Tibial artery (tissue), 4 donors: ENCODE data around the gene NOD1.

Experiments used
- DNase-seq, 2 donors: peaks; one replicate each; pipeline ENCODE4 v3.0.0-alpha.2; 2019
- H3K27ac ChIP-seq, 2 donors: fragments of 200-600 bp; sonication (generic) in 1 of 2; 1 replicate in 1 of 2; 2 replicates in 1 of 2; pipeline ENCODE4 v1.5.1; 2018 to 2019; ENCODE audit warnings: mild to moderate bottlenecking in 1 of 2
- H3K27me3 ChIP-seq, 2 donors: fragments of 200-600 bp; sonication (generic) in 1 of 2; one replicate each; pipeline versions ENCODE4 v1.5.1 to v1.6.0; 2016 to 2019
- H3K36me3 ChIP-seq, 3 donors: fragments of 200-600 bp; sonication (generic) in 2 of 3; one replicate each; pipeline ENCODE4 v1.5.1; 2016 to 2019; ENCODE audit warnings: mild to moderate bottlenecking in 2 of 3
- H3K4me1 ChIP-seq, 4 donors: fragments of 200-600 bp; sonication (generic) in 2 of 4; 1 replicate in 3 of 4; 2 replicates in 1 of 4; pipeline ENCODE4 v1.5.1; 2016 to 2019
- H3K4me3 ChIP-seq, 2 donors: fragments of 200-600 bp; sonication (generic) in 1 of 2; 1 replicate in 1 of 2; 2 replicates in 1 of 2; pipeline ENCODE4 v1.5.1; 2018 to 2019; ENCODE audit warnings: mild to moderate bottlenecking in 2 of 2
- H3K9me3 ChIP-seq, 3 donors: fragments of 200-600 bp; sonication (generic) in 1 of 3; one replicate each; pipeline ENCODE4 v1.5.1; 2016 to 2019
- intact Hi-C: fragments of 100-400 bp; cut with DNase I; formaldehyde crosslinking; loops from one replicate; pipeline ENCODE4 v1.15.0; 2023; ENCODE audit warnings: low total_unique reads
- TF ChIP-seq, protein P1 (sequence below), 2 experiments: fragments of 200-600 bp in 1 of 2; fragments of 450-650 bp in 1 of 2; IDR thresholded peaks; one replicate each; pipeline ENCODE4 v1.5.1; 2017 to 2019; ENCODE audit warnings: antibody characterized with exemption in 2 of 2, mild to moderate bottlenecking in 1 of 2, moderate library complexity in 1 of 2

Gene NOD1

GRCh38 chr7:30523466-30523865 is 44.9 kb upstream of the NOD1 start:
- TF ChIP-seq, protein P1, sequence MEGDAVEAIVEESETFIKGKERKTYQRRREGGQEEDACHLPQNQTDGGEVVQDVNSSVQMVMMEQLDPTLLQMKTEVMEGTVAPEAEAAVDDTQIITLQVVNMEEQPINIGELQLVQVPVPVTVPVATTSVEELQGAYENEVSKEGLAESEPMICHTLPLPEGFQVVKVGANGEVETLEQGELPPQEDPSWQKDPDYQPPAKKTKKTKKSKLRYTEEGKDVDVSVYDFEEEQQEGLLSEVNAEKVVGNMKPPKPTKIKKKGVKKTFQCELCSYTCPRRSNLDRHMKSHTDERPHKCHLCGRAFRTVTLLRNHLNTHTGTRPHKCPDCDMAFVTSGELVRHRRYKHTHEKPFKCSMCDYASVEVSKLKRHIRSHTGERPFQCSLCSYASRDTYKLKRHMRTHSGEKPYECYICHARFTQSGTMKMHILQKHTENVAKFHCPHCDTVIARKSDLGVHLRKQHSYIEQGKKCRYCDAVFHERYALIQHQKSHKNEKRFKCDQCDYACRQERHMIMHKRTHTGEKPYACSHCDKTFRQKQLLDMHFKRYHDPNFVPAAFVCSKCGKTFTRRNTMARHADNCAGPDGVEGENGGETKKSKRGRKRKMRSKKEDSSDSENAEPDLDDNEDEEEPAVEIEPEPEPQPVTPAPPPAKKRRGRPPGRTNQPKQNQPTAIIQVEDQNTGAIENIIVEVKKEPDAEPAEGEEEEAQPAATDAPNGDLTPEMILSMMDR (IDR thresholded peaks at IDR 0.05) = no peak
- Histone ChIP-seq H3K4me3 (no peak overlapping the region), H3K27ac (no peak overlapping the region), H3K27me3 (no peaks in the 10 kb centered on the region), H3K36me3 (no peaks in the 10 kb centered on the region), H3K4me1 (no peaks in the 10 kb centered on the region), H3K9me3 (no peaks in the 10 kb centered on the region)
- intact Hi-C loops = no loop called here
- no peak for DNase-seq

GRCh38 chr7:30522159-30522558 is 43.6 kb upstream of the NOD1 start:
- H3K27ac ChIP-seq = no peak overlapping the region
- H3K9me3 ChIP-seq = no peaks in the 10 kb centered on the region
- DNase-seq = no peak
- H3K36me3 ChIP-seq = no peaks in the 10 kb centered on the region
- intact Hi-C loops = no loop called here
- H3K4me3 ChIP-seq = no peak overlapping the region
- H3K27me3 ChIP-seq = no peaks in the 10 kb centered on the region
- TF ChIP-seq, protein P1 (IDR thresholded peaks at IDR 0.05) = no peak
- H3K4me1 ChIP-seq = no peaks in the 10 kb centered on the region

GRCh38 chr7:30521532-30521931 is 42.9 kb upstream of the NOD1 start:
- Histone ChIP-seq H3K4me1 (no peaks in the 10 kb centered on the region), H3K27ac (no peak overlapping the region), H3K36me3 (no peaks in the 10 kb centered on the region), H3K4me3 (no peak overlapping the region), H3K27me3 (no peaks in the 10 kb centered on the region), H3K9me3 (no peaks in the 10 kb centered on the region)
- intact Hi-C loops = no loop called here
- peak; percentile 81 to 85 for DNase-seq
- TF ChIP-seq, protein P1 (IDR thresholded peaks at IDR 0.05) = no peak

DNA sequence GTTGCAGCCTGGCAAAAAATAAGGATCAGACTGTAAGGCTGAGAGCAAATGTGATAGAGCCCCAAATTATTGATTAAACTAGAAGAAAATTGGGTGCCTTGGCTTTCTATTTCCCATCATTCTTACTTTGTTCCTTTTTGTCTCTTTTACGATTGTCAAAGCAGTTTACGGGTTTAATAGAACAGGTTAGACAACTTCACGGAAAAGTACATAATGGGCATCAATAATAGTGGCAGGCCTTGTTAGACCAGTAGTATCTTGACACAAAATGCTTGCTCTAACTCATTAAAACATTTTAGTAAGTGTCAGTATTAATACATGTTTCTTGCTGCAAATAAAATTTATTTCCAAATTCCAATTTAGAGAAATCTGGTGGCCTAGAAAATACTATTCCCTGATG is 40.5 kb upstream of the NOD1 start:
- TF ChIP-seq, protein P1 (IDR thresholded peaks at IDR 0.05) = no peak
- no peak overlapping the region for H3K27ac ChIP-seq
- H3K4me3 ChIP-seq = no peak overlapping the region
- H3K4me1 ChIP-seq = no peaks in the 10 kb centered on the region
- intact Hi-C loops = no loop called here
- H3K9me3 ChIP-seq = no peaks in the 10 kb centered on the region
- no peaks in the 10 kb centered on the region for H3K36me3 ChIP-seq
- no peaks in the 10 kb centered on the region for H3K27me3 ChIP-seq
- DNase-seq = no peak

DNA sequence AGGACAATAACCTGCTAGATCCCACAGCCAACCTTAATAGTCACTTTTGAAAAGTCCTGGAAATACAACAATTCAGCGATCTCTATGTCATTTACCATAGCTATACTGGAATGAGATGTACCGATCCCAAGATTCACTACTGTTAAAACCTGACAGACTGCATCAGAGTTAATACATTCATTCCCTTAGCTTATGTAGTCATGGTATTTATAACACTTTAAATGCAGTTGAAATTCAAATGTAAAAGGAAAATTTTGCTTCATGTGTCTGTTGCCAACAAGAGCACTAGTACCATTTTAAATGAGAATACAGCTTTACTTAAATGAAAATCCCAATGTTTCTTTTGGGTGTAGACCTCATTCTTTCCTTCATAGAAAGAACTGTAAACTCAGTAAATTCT is 37.2 kb upstream of the NOD1 start:
- intact Hi-C loops = no loop called here

More for the DNA sequence above, 37.2 kb upstream of the NOD1 start:
- DNase-seq = no peak
- no peaks in the 10 kb centered on the region for H3K27me3 ChIP-seq
- no peaks in the 10 kb centered on the region for H3K9me3 ChIP-seq
- H3K27ac ChIP-seq = no peak overlapping the region
- no peak overlapping the region for H3K4me3 ChIP-seq
- no peaks in the 10 kb centered on the region for H3K4me1 ChIP-seq
- no peaks in the 10 kb centered on the region for H3K36me3 ChIP-seq
- TF ChIP-seq, protein P1 (IDR thresholded peaks at IDR 0.05) = no peak
